Loucy (cell line): ENCODE results near the gene TMEM19.

ENCODE experiments used
- EZH2phosphoT487 ChIP-seq: fragments of 200-600 bp; IDR thresholded peaks from 2 replicates; pipeline ENCODE4 v1.6.1; 2018; ENCODE audit warnings: antibody characterized with exemption, mild to moderate bottlenecking, moderate library complexity, borderline replicate concordance
- TF ChIP-seq, protein P1 (sequence below): fragments of 200-600 bp; sonication (generic); conservative IDR thresholded peaks from 2 replicates; pipeline ENCODE4 v1.5.1; 2014; ENCODE audit warnings: mild to moderate bottlenecking, antibody characterized with exemption, low read length

- TF ChIP-seq, protein P1, sequence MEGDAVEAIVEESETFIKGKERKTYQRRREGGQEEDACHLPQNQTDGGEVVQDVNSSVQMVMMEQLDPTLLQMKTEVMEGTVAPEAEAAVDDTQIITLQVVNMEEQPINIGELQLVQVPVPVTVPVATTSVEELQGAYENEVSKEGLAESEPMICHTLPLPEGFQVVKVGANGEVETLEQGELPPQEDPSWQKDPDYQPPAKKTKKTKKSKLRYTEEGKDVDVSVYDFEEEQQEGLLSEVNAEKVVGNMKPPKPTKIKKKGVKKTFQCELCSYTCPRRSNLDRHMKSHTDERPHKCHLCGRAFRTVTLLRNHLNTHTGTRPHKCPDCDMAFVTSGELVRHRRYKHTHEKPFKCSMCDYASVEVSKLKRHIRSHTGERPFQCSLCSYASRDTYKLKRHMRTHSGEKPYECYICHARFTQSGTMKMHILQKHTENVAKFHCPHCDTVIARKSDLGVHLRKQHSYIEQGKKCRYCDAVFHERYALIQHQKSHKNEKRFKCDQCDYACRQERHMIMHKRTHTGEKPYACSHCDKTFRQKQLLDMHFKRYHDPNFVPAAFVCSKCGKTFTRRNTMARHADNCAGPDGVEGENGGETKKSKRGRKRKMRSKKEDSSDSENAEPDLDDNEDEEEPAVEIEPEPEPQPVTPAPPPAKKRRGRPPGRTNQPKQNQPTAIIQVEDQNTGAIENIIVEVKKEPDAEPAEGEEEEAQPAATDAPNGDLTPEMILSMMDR: no peak
- no peak for TF ChIP-seq EZH2phosphoT487
Measured at GRCh38 chr12:71661977-71662530, 23.8 kb upstream of the TMEM19 start.
